Panc1 (cell line): ENCODE measurements around the gene AHI1. TPM values are rescaled to one million over a fixed set of nuclear protein-coding genes. Genes with fewer than 3 reads are reported as not detected.

Source experiments
- ATAC-seq: fragments of 200-7000 bp; cut with Tn5 transposase; 2 replicates; pipeline ENCODE4 v1.9.1; 2020; ENCODE audit warnings: mild to moderate bottlenecking, moderate library complexity
- BruUV-seq: library from RNA; stranded (reverse); fragments of 400-500 nt; replicated peaks from 2 replicates; lab custom pipeline; 2021; lab: Mats Ljungman, UMichigan
- CTCF ChIA-PET: fragments of 300-600 bp; sonication (Branson Sonifier 250); formaldehyde crosslinking; loops from one replicate; lab custom pipeline; 2022; ENCODE audit warnings: antibody characterized with exemption; lab: Charles Lee
- POLR2A ChIA-PET: fragments of 300-600 bp; sonication (Branson Sonifier 250); formaldehyde crosslinking; loops from one replicate; lab custom pipeline; 2022; ENCODE audit warnings: antibody characterized with exemption; lab: Charles Lee
- DNase-seq: peaks from one replicate; pipeline ENCODE4 v3.0.0-alpha.2; 2010; ENCODE audit warnings: low read depth, low spot score
- H3K27ac ChIP-seq: 2 replicates; pipeline ENCODE4 v1.5.1; 2011; ENCODE audit warnings: mild to moderate bottlenecking, low read length, inconsistent platforms
- H3K27me3 ChIP-seq: fragments of 200-500 bp; sonication (Bioruptor generic); 2 replicates; pipeline ENCODE4 v1.6.0; 2014; ENCODE audit warnings: low read length, inconsistent platforms; ENCODE audit not compliant: control insufficient read depth, insufficient read depth
- H3K36me3 ChIP-seq: fragments of 200-500 bp; sonication (Bioruptor generic); 2 replicates; pipeline ENCODE4 v1.5.1; 2014; ENCODE audit warnings: inconsistent platforms, mild to moderate bottlenecking, low read length, moderate library complexity; ENCODE audit not compliant: control insufficient read depth, insufficient read depth
- H3K4me1 ChIP-seq: 2 replicates; pipeline ENCODE4 v1.5.1; 2011; ENCODE audit warnings: inconsistent platforms, mild to moderate bottlenecking, low read length, moderate library complexity; ENCODE audit not compliant: control insufficient read depth, insufficient read depth
- H3K4me3 ChIP-seq, 2 experiments: 2 replicates each; pipeline ENCODE4 v1.5.1; 2011 to 2012; ENCODE audit warnings: low read depth in 2 of 2, low read length in 2 of 2, mild to moderate bottlenecking in 2 of 2, inconsistent platforms in 1 of 2, moderate library complexity in 1 of 2
- H3K9me3 ChIP-seq: fragments of 200-500 bp; sonication (Bioruptor generic); 2 replicates; pipeline ENCODE4 v1.5.1; 2014; ENCODE audit warnings: low read depth, mild to moderate bottlenecking, inconsistent platforms, low read length, moderate library complexity; ENCODE audit not compliant: control insufficient read depth, insufficient read depth
- POLR2AphosphoS5 ChIP-seq: IDR thresholded peaks from 2 replicates; pipeline ENCODE4 v1.6.1; 2012; ENCODE audit warnings: mild to moderate bottlenecking, low read depth, low read length, moderate library complexity
- REST ChIP-seq, 2 experiments: IDR thresholded peaks; 2 replicates each; pipeline ENCODE4 v1.6.1; 2011 to 2012; ENCODE audit warnings: low read depth in 2 of 2, control low read depth in 1 of 2, low read length in 1 of 2, mild to moderate bottlenecking in 1 of 2, moderate library complexity in 1 of 2; ENCODE audit not compliant: insufficient read depth in 1 of 2
- SIN3A ChIP-seq: IDR thresholded peaks from 2 replicates; pipeline ENCODE4 v1.6.1; 2012; ENCODE audit warnings: low read depth, mild to moderate bottlenecking, low read length, moderate library complexity, borderline replicate concordance; ENCODE audit not compliant: insufficient read depth
- TCF7L2 ChIP-seq: IDR thresholded peaks from 2 replicates; pipeline ENCODE4 v1.6.1; 2011; ENCODE audit warnings: mild to moderate bottlenecking, low read depth, low read length, inconsistent platforms
- in situ Hi-C: cut with HindIII; loops from 2 replicates; pipeline ENCODE4 v1.10.0; 2016; ENCODE audit warnings: low sequenced_read_pairs, low pct_unique_long_range_greater_than_20kb
- intact Hi-C: fragments of 100-400 bp; cut with micrococcal nuclease; formaldehyde crosslinking; loops from one replicate; pipeline ENCODE4 v1.10.0; 2022; ENCODE audit not compliant: unreplicated experiment
- total RNA-seq: library from RNA; stranded (reverse); gene quantifications from one replicate; pipeline ENCODE4 v1.2.1, GENCODE V29; 2021; ENCODE audit not compliant: unreplicated experiment
- TF ChIP-seq, protein P1 (sequence below): fragments of 450-650 bp; IDR thresholded peaks from 2 replicates; pipeline ENCODE4 v1.5.1; 2017; ENCODE audit warnings: mild to moderate bottlenecking

AHI1 gene
- total RNA-seq, 1 experiment from 2014 or later, result 22.3 TPM

- CTCF ChIA-PET, result no interaction called here
- BruUV-seq, result no TSS peak
- Histone ChIP-seq H3K4me1 (no peaks in the 10 kb centered on the region), H3K9me3 (peaks cover 32% of the 10 kb centered on the region), H3K36me3 (0 out of 2 replicates have a peak, but pooled peaks cover 5% of the 10 kb centered on the region), H3K27ac (no peak overlapping the region), H3K27me3 (no peaks in the 10 kb centered on the region), H3K4me3 (no peak overlapping the region)
- TF ChIP-seq SIN3A (no peak), POLR2AphosphoS5 (no peak), TCF7L2 (no peak), REST (IDR thresholded peaks at IDR 0.05; ENCODE audit: insufficient read depth in 1 of 2, low read depth in 2 of 2, low read length in 1 of 2) (no peak)
- TF ChIP-seq, protein P1, sequence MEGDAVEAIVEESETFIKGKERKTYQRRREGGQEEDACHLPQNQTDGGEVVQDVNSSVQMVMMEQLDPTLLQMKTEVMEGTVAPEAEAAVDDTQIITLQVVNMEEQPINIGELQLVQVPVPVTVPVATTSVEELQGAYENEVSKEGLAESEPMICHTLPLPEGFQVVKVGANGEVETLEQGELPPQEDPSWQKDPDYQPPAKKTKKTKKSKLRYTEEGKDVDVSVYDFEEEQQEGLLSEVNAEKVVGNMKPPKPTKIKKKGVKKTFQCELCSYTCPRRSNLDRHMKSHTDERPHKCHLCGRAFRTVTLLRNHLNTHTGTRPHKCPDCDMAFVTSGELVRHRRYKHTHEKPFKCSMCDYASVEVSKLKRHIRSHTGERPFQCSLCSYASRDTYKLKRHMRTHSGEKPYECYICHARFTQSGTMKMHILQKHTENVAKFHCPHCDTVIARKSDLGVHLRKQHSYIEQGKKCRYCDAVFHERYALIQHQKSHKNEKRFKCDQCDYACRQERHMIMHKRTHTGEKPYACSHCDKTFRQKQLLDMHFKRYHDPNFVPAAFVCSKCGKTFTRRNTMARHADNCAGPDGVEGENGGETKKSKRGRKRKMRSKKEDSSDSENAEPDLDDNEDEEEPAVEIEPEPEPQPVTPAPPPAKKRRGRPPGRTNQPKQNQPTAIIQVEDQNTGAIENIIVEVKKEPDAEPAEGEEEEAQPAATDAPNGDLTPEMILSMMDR, result no peak
- no peak for DNase-seq
- in situ Hi-C loops, result no loop called here
- POLR2A ChIA-PET, result interaction anchor here (0.7 kb wide), 1 partner anchor 772 kb away, joined by 10 read pairs; no protein-coding TSS in a partner anchor
- no peak for ATAC-seq
- intact Hi-C loops, result no loop called here
Measured at GRCh38 chr6:135481783-135482369, 15.7 kb downstream of the AHI1 start.

- Histone ChIP-seq H3K27me3 (no peaks in the 10 kb centered on the region), H3K36me3 (no peaks in the 10 kb centered on the region), H3K9me3 (peaks cover 27% of the 10 kb centered on the region), H3K4me1 (no peaks in the 10 kb centered on the region), H3K27ac (no peak overlapping the region), H3K4me3 (no peak overlapping the region)
- intact Hi-C loops (no loop called here), in situ Hi-C loops (no loop called here)
- no TSS peak for BruUV-seq
- no peak for ATAC-seq
- POLR2A ChIA-PET, result no interaction called here
- DNase-seq, result no peak
- TF ChIP-seq TCF7L2, result no peak
- TF ChIP-seq POLR2AphosphoS5, result no peak
- TF ChIP-seq REST (IDR thresholded peaks at IDR 0.05; ENCODE audit: insufficient read depth in 1 of 2, low read depth in 2 of 2, low read length in 1 of 2), result no peak
- no peak for TF ChIP-seq SIN3A
- CTCF ChIA-PET, result no interaction called here
Measured at GRCh38 chr6:135479601-135480000, 17.9 kb downstream of the AHI1 start.
